Effector CD4-positive, alpha-beta T cell (primary cell): ENCODE data around the gene MGA.

Source experiments
- DNase-seq: peaks from one replicate; pipeline ENCODE4 v3.0.0-alpha.2; 2020

MGA gene

GRCh38 chr15:41659190-41659589, 1.0 kb upstream of the MGA start:
- DNase-seq: no peak

GRCh38 chr15:41659855-41660234, 360 bp upstream of the MGA start:
- no peak for DNase-seq

GRCh38 chr15:41661078-41661517, 893 bp downstream of the MGA start:
- no peak for DNase-seq

- peak; percentile 70 for DNase-seq
These were observed 1.5 kb downstream of the MGA start for GRCh38 chr15:41661518-41662225.

- DNase-seq: no peak
These were observed 6.2 kb downstream of the MGA start for GRCh38 chr15:41666353-41666920.

GRCh38 chr15:41669701-41670100, 9.5 kb downstream of the MGA start:
- no peak for DNase-seq

GRCh38 chr15:41671656-41672648, 11.7 kb downstream of the MGA start:
- no peak for DNase-seq

- DNase-seq: no peak
These were observed 15.1 kb downstream of the MGA start for GRCh38 chr15:41675337-41675736.

- DNase-seq: no peak
These were observed 18.5 kb downstream of the MGA start for GRCh38 chr15:41678742-41679141.

- DNase-seq: no peak
These were observed 23.8 kb downstream of the MGA start for GRCh38 chr15:41683955-41684354.

GRCh38 chr15:41688671-41689070, 28.5 kb downstream of the MGA start:
- DNase-seq: no peak

GRCh38 chr15:41689083-41689482, 28.9 kb downstream of the MGA start:
- no peak for DNase-seq

- no peak for DNase-seq
These were observed 29.6 kb downstream of the MGA start for GRCh38 chr15:41689834-41690233.

- DNase-seq: no peak
These were observed 30.4 kb downstream of the MGA start for GRCh38 chr15:41690636-41691035.

- no peak for DNase-seq
These were observed 31.3 kb downstream of the MGA start for GRCh38 chr15:41691471-41691870.

GRCh38 chr15:41692049-41692448, 31.8 kb downstream of the MGA start:
- no peak for DNase-seq

GRCh38 chr15:41693757-41694156, 33.6 kb downstream of the MGA start:
- DNase-seq: no peak

- peak; percentile 37 for DNase-seq
These were observed 35.7 kb downstream of the MGA start for GRCh38 chr15:41695750-41696436.

- no peak for DNase-seq
These were observed 38.6 kb downstream of the MGA start for GRCh38 chr15:41698779-41699178.

- DNase-seq: no peak
These were observed 42.9 kb downstream of the MGA start for GRCh38 chr15:41703120-41703519.

GRCh38 chr15:41713047-41713446, 52.8 kb downstream of the MGA start:
- no peak for DNase-seq

GRCh38 chr15:41714291-41714690, 54.1 kb downstream of the MGA start:
- no peak for DNase-seq

GRCh38 chr15:41716864-41717263, 56.7 kb downstream of the MGA start:
- DNase-seq: no peak
